ENCODE results near the gene GADD45G. TPM values are rescaled to one million over a fixed set of nuclear protein-coding genes. Genes with fewer than 3 reads are reported as not detected.

GADD45G gene
- total RNA-seq, 2 experiments from 2014 or later: not detected

GRCh38 chr9:89621031-89621430, 16.2 kb downstream of the GADD45G start:
- no peaks in the 10 kb centered on the region for H4K20me1 ChIP-seq (ENCODE audit: insufficient read depth, low read length)
- no peaks in the 10 kb centered on the region for H3K9me3 ChIP-seq (ENCODE audit: low read length)
- H3K9me2 ChIP-seq (ENCODE audit: insufficient read depth, low read length): no peaks in the 10 kb centered on the region
- no peaks in the 10 kb centered on the region for H3K36me3 ChIP-seq (ENCODE audit: insufficient read depth, low read length)
- intact Hi-C loops (cut with micrococcal nuclease; ENCODE audit: unreplicated experiment): no loop called here
- POLR2A ChIA-PET: interaction anchor here (0.6 kb wide), 1 partner anchor 21 kb away, joined by 3 read pairs; no protein-coding TSS in a partner anchor
- H2AFZ ChIP-seq (ENCODE audit: low read length): no peak overlapping the region
- no peak overlapping the region for H3K27ac ChIP-seq (ENCODE audit: low read depth, low read length, poor library complexity, severe bottlenecking)
- TF ChIP-seq CTCF (conservative IDR thresholded peaks at IDR 0.05; ENCODE audit: low read length) (no peak), EZH2phosphoT487 (IDR thresholded peaks at IDR 0.05; ENCODE audit: borderline replicate concordance, low read depth, low read length) (no peak)
- H3K4me3 ChIP-seq (ENCODE audit: low read depth, low read length, poor library complexity, severe bottlenecking): no peak overlapping the region
- CTCF ChIA-PET (ENCODE audit: unreplicated experiment): interaction anchor here (1.0 kb wide), 1 partner anchor 183 kb away, joined by 4 read pairs; no protein-coding TSS in a partner anchor
- H3K79me2 ChIP-seq (ENCODE audit: insufficient read depth, low read depth, low read length): no peaks in the 10 kb centered on the region
- no TSS peak for BruUV-seq (replicated peaks)
- no peak overlapping the region for H3K4me2 ChIP-seq (ENCODE audit: low read length)
- H3K4me1 ChIP-seq (ENCODE audit: insufficient read depth, low read length, poor library complexity, severe bottlenecking): no peaks in the 10 kb centered on the region
- DNase-seq (ENCODE audit: low spot score): no peak

- no peaks in the 10 kb centered on the region for H3K9me3 ChIP-seq (ENCODE audit: low read length)
- H4K20me1 ChIP-seq (ENCODE audit: insufficient read depth, low read length): no peaks in the 10 kb centered on the region
- no peak overlapping the region for H3K27ac ChIP-seq (ENCODE audit: low read depth, low read length, poor library complexity, severe bottlenecking)
- CTCF ChIA-PET (ENCODE audit: unreplicated experiment): no interaction called here
- no peak for DNase-seq (ENCODE audit: low spot score)
- H3K79me2 ChIP-seq (ENCODE audit: insufficient read depth, low read depth, low read length): no peaks in the 10 kb centered on the region
- intact Hi-C loops (cut with micrococcal nuclease; ENCODE audit: unreplicated experiment): no loop called here
- no TSS peak for BruUV-seq (replicated peaks)
- H3K9me2 ChIP-seq (ENCODE audit: insufficient read depth, low read length): no peaks in the 10 kb centered on the region
- no peak for TF ChIP-seq EZH2phosphoT487 (IDR thresholded peaks at IDR 0.05; ENCODE audit: borderline replicate concordance, low read depth, low read length)
- no peak for TF ChIP-seq CTCF (conservative IDR thresholded peaks at IDR 0.05; ENCODE audit: low read length)
- H3K4me1 ChIP-seq (ENCODE audit: insufficient read depth, low read length, poor library complexity, severe bottlenecking): no peaks in the 10 kb centered on the region
- POLR2A ChIA-PET: no interaction called here
- H2AFZ ChIP-seq (ENCODE audit: low read length): no peak overlapping the region
- no peaks in the 10 kb centered on the region for H3K36me3 ChIP-seq (ENCODE audit: insufficient read depth, low read length)
- H3K4me2 ChIP-seq (ENCODE audit: low read length): no peak overlapping the region
- H3K4me3 ChIP-seq (ENCODE audit: low read depth, low read length, poor library complexity, severe bottlenecking): no peak overlapping the region
These were observed 16.9 kb downstream of the GADD45G start for GRCh38 chr9:89621676-89622075.

- intact Hi-C loops (cut with micrococcal nuclease; ENCODE audit: unreplicated experiment): no loop called here
- BruUV-seq (replicated peaks): no TSS peak
- TF ChIP-seq CTCF (conservative IDR thresholded peaks at IDR 0.05; ENCODE audit: low read length) (no peak), EZH2phosphoT487 (IDR thresholded peaks at IDR 0.05; ENCODE audit: borderline replicate concordance, low read depth, low read length) (no peak)
- Histone ChIP-seq H3K9me2 (ENCODE audit: insufficient read depth, low read length) (no peaks in the 10 kb centered on the region), H3K4me3 (ENCODE audit: low read depth, low read length, poor library complexity, severe bottlenecking) (no peak overlapping the region), H3K79me2 (ENCODE audit: insufficient read depth, low read depth, low read length) (no peaks in the 10 kb centered on the region), H3K4me2 (ENCODE audit: low read length) (no peak overlapping the region), H3K27ac (ENCODE audit: low read depth, low read length, poor library complexity, severe bottlenecking) (no peak overlapping the region), H3K36me3 (ENCODE audit: insufficient read depth, low read length) (no peaks in the 10 kb centered on the region), H3K4me1 (ENCODE audit: insufficient read depth, low read length, poor library complexity, severe bottlenecking) (no peaks in the 10 kb centered on the region), H4K20me1 (ENCODE audit: insufficient read depth, low read length) (no peaks in the 10 kb centered on the region), H3K9me3 (ENCODE audit: low read length) (no peaks in the 10 kb centered on the region), H2AFZ (ENCODE audit: low read length) (no peak overlapping the region)
- CTCF ChIA-PET (ENCODE audit: unreplicated experiment): no interaction called here
- POLR2A ChIA-PET: interaction anchor here (1.0 to 1.1 kb wide), 2 partner anchors 9 to 11 kb away, joined by 3 read pairs; no protein-coding TSS in a partner anchor
- no peak for DNase-seq (ENCODE audit: low spot score)
These were observed 18.4 kb downstream of the GADD45G start for GRCh38 chr9:89622933-89623861.

All from OCI-LY7 (cell line).